CD8-positive, alpha-beta memory T cell (primary cell): ENCODE measurements around the gene NHERF2. TPM values are rescaled to one million over a fixed set of nuclear protein-coding genes. Genes with fewer than 3 reads are reported as not detected.

Source experiments
- CTCF ChIA-PET: fragments of 350-600 bp; sonication (Branson Sonifier 250); formaldehyde crosslinking; loops from one replicate; lab custom pipeline; 2021; ENCODE audit warnings: antibody characterized with exemption; lab: Charles Lee
- POLR2A ChIA-PET: fragments of 350-600 bp; sonication (Branson Sonifier 250); formaldehyde crosslinking; loops from one replicate; lab custom pipeline; 2021; ENCODE audit warnings: antibody characterized with exemption; lab: Charles Lee
- DNase-seq, 5 donors: peaks; one replicate each; pipeline versions ENCODE4 v3.0.0 to v3.0.0-alpha.2; 2020 to 2022; ENCODE audit warnings: mixed read lengths in 1 of 5
- H3K27ac ChIP-seq: one replicate; pipeline ENCODE4 v1.7.0; 2013; ENCODE audit warnings: low read depth, mild to moderate bottlenecking, low read length, moderate library complexity
- H3K27me3 ChIP-seq: 2 replicates; pipeline ENCODE4 v1.7.0; 2013; ENCODE audit warnings: low read length, mild to moderate bottlenecking; ENCODE audit not compliant: insufficient read depth, poor library complexity, severe bottlenecking
- H3K36me3 ChIP-seq: 2 replicates; pipeline ENCODE4 v1.7.0; 2013; ENCODE audit warnings: mild to moderate bottlenecking, low read length, moderate library complexity; ENCODE audit not compliant: insufficient read depth
- H3K4me1 ChIP-seq: 2 replicates; pipeline ENCODE4 v1.7.0; 2013; ENCODE audit warnings: mild to moderate bottlenecking, low read length, moderate library complexity; ENCODE audit not compliant: insufficient read depth
- H3K4me3 ChIP-seq: 2 replicates; pipeline ENCODE4 v1.7.0; 2013; ENCODE audit warnings: mild to moderate bottlenecking, low read length
- H3K9me3 ChIP-seq: 2 replicates; pipeline ENCODE4 v1.7.0; 2013; ENCODE audit warnings: mild to moderate bottlenecking, low read length
- H3K27ac Mint-ChIP-seq, 8 donors: one replicate each; pipeline ENCODE4 v1.8.0; 2020 to 2021; ENCODE audit warnings: mixed read lengths in 8 of 8, mild to moderate bottlenecking in 6 of 8, inconsistent platforms in 3 of 8, moderate library complexity in 3 of 8
- H3K27me3 Mint-ChIP-seq, 2 donors: one replicate each; pipeline ENCODE4 v1.8.0; 2020 to 2021; ENCODE audit warnings: mixed read lengths in 2 of 2, mild to moderate bottlenecking in 1 of 2, moderate library complexity in 1 of 2
- H3K36me3 Mint-ChIP-seq, 3 donors: one replicate each; pipeline ENCODE4 v1.8.0; 2020 to 2021; ENCODE audit warnings: mixed read lengths in 3 of 3, inconsistent platforms in 1 of 3, mild to moderate bottlenecking in 1 of 3
- H3K4me1 Mint-ChIP-seq, 3 donors: one replicate each; pipeline ENCODE4 v1.8.0; 2020 to 2021; ENCODE audit warnings: mixed read lengths in 3 of 3, inconsistent platforms in 1 of 3, mild to moderate bottlenecking in 1 of 3
- H3K4me3 Mint-ChIP-seq, 7 donors: one replicate each; pipeline ENCODE4 v1.8.0; 2020 to 2021; ENCODE audit warnings: mixed read lengths in 7 of 7, mild to moderate bottlenecking in 6 of 7, moderate library complexity in 4 of 7, inconsistent platforms in 2 of 7
- H3K9me3 Mint-ChIP-seq, 5 donors: one replicate each; pipeline ENCODE4 v1.8.0; 2020 to 2022; ENCODE audit warnings: mixed read lengths in 5 of 5, mild to moderate bottlenecking in 3 of 5, moderate library complexity in 2 of 5, inconsistent platforms in 1 of 5
- polyA plus RNA-seq: library from polyadenylated mRNA; unstranded; fragments of 300-500 nt; fragmentation: Illumina TruSeq; gene quantifications from one replicate; pipeline ENCODE4 v1.2.3, GENCODE V29; 2021
- total RNA-seq, 2 experiments: library from RNA; stranded (reverse); gene quantifications; one replicate each; pipeline ENCODE4 v1.2.3, GENCODE V29; 2021

Gene NHERF2
- total and polyA plus RNA-seq, 3 experiments from 2014 or later: 0.51 to 4.1 (median 3.0) TPM

DNA sequence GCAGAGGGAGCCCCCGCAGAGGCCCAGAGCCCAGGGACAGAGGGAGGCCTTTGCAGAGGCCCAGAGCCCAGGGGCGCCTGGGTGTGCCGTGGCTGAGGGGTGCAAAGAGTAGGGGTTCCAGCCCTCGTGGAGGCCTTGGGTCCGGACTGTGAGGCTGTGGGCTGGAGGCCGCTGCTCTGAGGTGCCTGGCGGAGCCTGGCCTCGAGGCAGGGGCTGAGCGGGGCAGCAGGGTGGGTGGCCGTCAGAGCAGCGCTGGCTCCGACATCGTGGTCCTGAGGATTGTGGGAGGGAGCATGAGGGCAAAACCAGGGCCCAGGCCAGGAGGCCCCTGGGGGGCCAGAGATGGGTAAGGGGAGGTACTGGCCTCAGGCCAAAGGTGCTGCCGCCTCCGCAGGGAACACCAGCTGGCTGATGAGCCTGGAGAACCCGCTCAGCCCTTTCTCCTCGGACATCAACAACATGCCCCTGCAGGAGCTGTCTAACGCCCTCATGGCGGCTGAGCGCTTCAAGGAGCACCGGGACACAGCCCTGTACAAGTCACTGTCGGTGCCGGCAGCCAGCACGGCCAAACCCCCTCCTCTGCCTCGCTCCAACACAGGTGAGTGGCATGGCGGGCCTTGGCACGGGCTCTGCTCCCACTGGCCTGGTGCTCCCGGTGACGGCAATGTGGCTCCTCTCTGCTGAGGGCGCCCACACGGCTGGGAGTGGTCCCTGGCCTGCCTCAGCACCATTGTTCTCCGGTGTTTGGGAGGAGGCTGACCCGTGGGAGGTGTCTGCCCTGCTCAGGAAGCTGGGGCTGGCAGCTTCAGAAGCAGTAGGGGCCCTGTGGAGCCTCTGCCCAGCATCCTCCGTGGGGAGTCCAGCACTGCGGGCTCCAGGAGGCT is 54.7 kb downstream of the NHERF2 start:
- Mint-ChIP-seq H3K27me3 (peaks cover 0 to 1% of the 10 kb centered on the region in 2 donors), H3K27ac (peak overlapping the region in 1 of 8 donors; percentile 60), H3K4me1 (peaks cover 0 to 3% (median 0%) of the 10 kb centered on the region in 3 donors), H3K9me3 (no peaks in the 10 kb centered on the region), H3K4me3 (no peak overlapping the region), H3K36me3 (peaks cover 0 to 58% (median 0%) of the 10 kb centered on the region in 3 donors)
- Histone ChIP-seq H3K4me3 (no peak overlapping the region), H3K36me3 (no peaks in the 10 kb centered on the region), H3K9me3 (no peaks in the 10 kb centered on the region), H3K27me3 (no peaks in the 10 kb centered on the region), H3K27ac (no peak overlapping the region), H3K4me1 (no peaks in the 10 kb centered on the region)
- DNase-seq: no peak
- ChIA-PET CTCF (no interaction called here), POLR2A (no interaction called here)

DNA sequence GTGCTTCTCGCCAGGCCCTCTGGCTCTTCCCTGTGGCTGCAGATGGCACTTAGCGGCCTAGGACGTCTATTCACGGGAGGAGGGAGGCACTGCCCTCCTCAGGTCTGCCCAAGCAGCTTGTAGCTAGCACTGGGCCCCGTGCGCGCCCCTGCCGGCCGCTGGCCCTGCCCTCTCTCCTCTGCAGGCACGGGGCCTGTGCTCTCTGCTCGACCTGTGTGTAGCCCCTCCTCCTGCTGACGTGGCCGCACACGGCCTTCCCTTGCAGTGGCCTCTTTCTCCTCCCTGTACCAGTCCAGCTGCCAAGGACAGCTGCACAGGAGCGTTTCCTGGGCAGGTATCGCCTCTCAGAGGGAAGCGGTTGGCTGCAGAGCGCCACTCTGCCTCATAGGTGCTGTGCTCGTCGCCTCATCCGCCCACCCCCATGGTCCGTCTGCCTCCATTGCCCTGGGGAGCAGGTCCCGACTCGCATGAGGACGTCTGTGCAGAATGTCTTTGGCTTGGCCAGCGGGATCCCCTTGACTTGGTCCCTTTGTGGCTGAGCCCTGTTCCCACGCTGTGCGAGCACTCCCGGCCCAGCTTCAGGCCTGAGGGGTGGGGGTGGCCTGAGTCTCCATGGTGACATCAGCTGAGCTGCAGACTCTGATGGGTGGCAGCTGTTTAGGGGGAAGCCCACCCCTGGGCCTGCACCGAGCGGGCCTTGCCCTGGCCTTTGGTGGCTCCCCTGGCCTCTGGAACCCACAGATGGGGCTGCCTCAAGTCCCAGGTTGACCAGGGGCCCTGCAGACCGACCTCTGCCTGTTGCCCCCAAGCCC is 55.7 kb downstream of the NHERF2 start:
- Mint-ChIP-seq H3K4me1 (peaks cover 0 to 3% (median 0%) of the 10 kb centered on the region in 3 donors), H3K27me3 (no peaks in the 10 kb centered on the region), H3K4me3 (no peak overlapping the region), H3K9me3 (no peaks in the 10 kb centered on the region), H3K36me3 (peaks cover 0 to 61% (median 0%) of the 10 kb centered on the region in 3 donors), H3K27ac (peak overlapping the region in 1 of 8 donors; percentile 42)
- H3K4me3 ChIP-seq: no peak overlapping the region
- ChIA-PET CTCF (interaction anchor here (0.8 kb wide), 1 partner anchor 16 kb away, joined by 3 read pairs; no protein-coding TSS in a partner anchor), POLR2A (no interaction called here)
- H3K27ac ChIP-seq: no peak overlapping the region
- H3K4me1 ChIP-seq: no peaks in the 10 kb centered on the region
- H3K27me3 ChIP-seq: no peaks in the 10 kb centered on the region
- no peak for DNase-seq
- H3K36me3 ChIP-seq: no peaks in the 10 kb centered on the region
- no peaks in the 10 kb centered on the region for H3K9me3 ChIP-seq

DNA sequence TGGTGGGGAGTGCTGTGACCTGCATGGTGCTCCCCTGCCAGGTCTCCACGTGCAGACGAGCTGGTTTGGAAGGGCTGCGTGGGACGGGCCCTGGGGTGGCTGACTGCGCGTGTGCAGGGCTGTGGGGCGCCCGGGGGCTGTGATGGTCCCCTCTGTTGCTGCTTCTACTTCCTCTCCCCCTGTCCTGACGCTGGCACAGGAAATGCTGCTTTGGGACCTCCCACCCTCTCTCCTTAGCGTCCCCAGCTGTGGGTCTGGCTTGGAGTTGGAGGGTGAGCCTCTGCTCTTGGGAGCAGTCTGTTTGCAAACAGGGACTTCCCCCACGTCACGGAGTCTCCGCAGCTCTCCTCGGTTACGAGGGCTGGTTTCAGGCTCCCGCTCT is 56.3 kb downstream of the NHERF2 start:
- no peak overlapping the region for H3K27ac ChIP-seq
- Mint-ChIP-seq H3K4me1 (peaks cover 0 to 3% (median 0%) of the 10 kb centered on the region in 3 donors), H3K9me3 (no peaks in the 10 kb centered on the region), H3K27me3 (no peaks in the 10 kb centered on the region), H3K36me3 (peaks cover 0 to 64% (median 0%) of the 10 kb centered on the region in 3 donors), H3K27ac (no peak overlapping the region), H3K4me3 (no peak overlapping the region)
- DNase-seq: no peak
- H3K4me3 ChIP-seq: no peak overlapping the region
- no peaks in the 10 kb centered on the region for H3K9me3 ChIP-seq
- no peaks in the 10 kb centered on the region for H3K4me1 ChIP-seq
- POLR2A ChIA-PET: no interaction called here
- CTCF ChIA-PET: interaction anchor here (0.8 kb wide), 1 partner anchor 17 kb away, joined by 3 read pairs; no protein-coding TSS in a partner anchor
- H3K27me3 ChIP-seq: no peaks in the 10 kb centered on the region
- H3K36me3 ChIP-seq: no peaks in the 10 kb centered on the region

DNA sequence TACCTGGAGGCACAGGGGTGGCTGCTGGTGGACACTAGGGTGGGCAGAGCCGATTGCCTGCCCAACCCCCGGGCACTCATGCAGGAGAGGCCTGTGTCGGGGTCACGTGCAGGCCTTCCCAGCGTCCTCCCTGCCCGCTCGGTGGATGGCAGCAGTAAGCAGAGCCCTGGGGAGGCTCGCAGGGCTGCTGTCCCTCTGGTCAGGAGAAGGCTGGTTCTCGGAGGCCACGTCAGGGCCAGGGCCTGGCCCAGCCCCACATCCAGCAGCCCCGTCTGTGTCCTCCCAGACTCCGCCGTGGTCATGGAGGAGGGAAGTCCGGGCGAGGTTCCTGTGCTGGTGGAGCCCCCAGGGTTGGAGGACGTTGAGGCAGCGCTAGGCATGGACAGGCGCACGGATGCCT is 56.7 kb downstream of the NHERF2 start:
- no peaks in the 10 kb centered on the region for H3K4me1 ChIP-seq
- H3K4me3 ChIP-seq: no peak overlapping the region
- Mint-ChIP-seq H3K4me1 (peaks cover 0 to 3% (median 0%) of the 10 kb centered on the region in 3 donors), H3K4me3 (no peak overlapping the region), H3K27me3 (no peaks in the 10 kb centered on the region), H3K36me3 (peaks cover 0 to 67% (median 0%) of the 10 kb centered on the region in 3 donors), H3K9me3 (no peaks in the 10 kb centered on the region), H3K27ac (no peak overlapping the region)
- no peak overlapping the region for H3K27ac ChIP-seq
- no peaks in the 10 kb centered on the region for H3K9me3 ChIP-seq
- ChIA-PET CTCF (interaction anchor here (0.8 kb wide), 1 partner anchor 17 kb away, joined by 3 read pairs; no protein-coding TSS in a partner anchor), POLR2A (no interaction called here)
- no peak for DNase-seq
- H3K36me3 ChIP-seq: no peaks in the 10 kb centered on the region
- no peaks in the 10 kb centered on the region for H3K27me3 ChIP-seq

DNA sequence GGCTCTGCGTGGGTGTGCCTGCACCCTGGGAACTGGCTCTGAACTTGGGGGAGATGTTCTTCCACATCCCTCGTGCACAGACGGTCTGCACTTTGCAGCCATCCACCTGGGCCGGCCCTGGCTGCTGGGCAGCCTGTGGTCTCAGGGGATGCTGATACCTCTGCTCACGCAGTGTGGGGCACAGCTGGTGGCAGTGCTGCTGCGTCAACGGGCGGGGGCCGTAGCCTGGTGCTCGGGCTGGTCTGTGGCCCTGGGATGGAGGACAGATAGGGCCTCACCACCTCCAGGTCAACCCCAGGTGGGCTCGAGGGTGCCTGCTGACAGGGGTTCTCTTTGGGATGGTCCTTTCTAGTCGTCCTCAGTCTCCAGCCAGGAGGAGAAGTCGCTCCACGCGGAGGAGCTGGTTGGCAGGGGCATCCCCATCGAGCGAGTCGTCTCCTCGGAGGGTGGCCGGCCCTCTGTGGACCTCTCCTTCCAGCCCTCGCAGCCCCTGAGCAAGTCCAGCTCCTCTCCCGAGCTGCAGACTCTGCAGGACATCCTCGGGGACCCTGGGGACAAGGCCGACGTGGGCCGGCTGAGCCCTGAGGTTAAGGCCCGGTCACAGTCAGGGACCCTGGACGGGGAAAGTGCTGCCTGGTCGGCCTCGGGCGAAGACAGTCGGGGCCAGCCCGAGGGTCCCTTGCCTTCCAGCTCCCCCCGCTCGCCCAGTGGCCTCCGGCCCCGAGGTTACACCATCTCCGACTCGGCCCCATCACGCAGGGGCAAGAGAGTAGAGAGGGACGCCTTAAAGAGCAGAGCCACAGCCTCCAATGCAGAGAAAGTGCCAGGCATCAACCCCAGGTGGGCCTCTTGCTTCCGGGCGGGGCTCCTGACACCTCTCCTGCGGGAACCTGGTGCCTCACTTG is 57.4 kb downstream of the NHERF2 start:
- DNase-seq: no peak
- Mint-ChIP-seq H3K9me3 (no peaks in the 10 kb centered on the region), H3K36me3 (peaks cover 0 to 67% (median 1%) of the 10 kb centered on the region in 3 donors), H3K4me3 (no peak overlapping the region), H3K27ac (peak overlapping the region in 1 of 8 donors; percentile 38), H3K27me3 (no peaks in the 10 kb centered on the region), H3K4me1 (peaks cover 0 to 3% (median 0%) of the 10 kb centered on the region in 3 donors)
- Histone ChIP-seq H3K36me3 (no peaks in the 10 kb centered on the region), H3K27me3 (no peaks in the 10 kb centered on the region), H3K4me1 (no peaks in the 10 kb centered on the region), H3K27ac (no peak overlapping the region), H3K4me3 (no peak overlapping the region), H3K9me3 (no peaks in the 10 kb centered on the region)
- ChIA-PET POLR2A (no interaction called here), CTCF (no interaction called here)

DNA sequence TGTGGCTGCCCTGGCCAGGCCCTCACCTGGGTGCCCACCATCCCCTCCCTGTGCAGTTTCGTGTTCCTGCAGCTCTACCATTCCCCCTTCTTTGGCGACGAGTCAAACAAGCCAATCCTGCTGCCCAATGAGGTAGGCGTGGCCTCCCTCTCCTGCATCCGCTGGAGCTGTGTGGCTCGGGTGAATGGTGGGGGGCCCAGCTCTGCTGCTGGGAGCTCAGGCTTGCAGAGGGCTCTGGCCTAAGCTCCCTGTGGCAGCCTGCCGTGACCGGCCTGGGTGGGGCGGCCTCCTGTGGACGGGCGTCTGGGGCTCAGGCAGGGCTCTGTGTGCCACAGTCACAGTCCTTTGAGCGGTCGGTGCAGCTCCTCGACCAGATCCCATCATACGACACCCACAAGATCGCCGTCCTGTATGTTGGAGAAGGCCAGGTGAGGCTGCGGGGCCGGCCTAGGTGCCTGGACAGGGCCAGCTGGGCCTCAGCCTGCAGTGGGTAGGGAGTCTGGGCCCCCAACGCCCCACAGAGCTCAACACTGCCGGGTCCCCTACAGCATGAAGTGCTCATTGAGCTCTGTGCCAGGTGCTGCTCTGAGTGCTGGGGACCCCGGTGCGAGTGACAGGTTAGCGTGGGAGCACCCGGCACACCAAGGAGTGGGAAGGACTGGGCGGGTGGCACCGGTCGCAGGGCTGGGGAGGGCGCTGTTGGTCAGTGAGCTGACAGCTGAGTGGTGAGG is 58.4 kb downstream of the NHERF2 start:
- no peaks in the 10 kb centered on the region for H3K9me3 Mint-ChIP-seq
- H3K27ac Mint-ChIP-seq: no peak overlapping the region
- no peak for DNase-seq
- no peaks in the 10 kb centered on the region for H3K36me3 ChIP-seq
- ChIA-PET POLR2A (no interaction called here), CTCF (no interaction called here)
- H3K4me1 Mint-ChIP-seq: peaks cover 0 to 3% (median 0%) of the 10 kb centered on the region in 3 donors
- no peaks in the 10 kb centered on the region for H3K27me3 ChIP-seq
- H3K27ac ChIP-seq: no peak overlapping the region
- H3K4me1 ChIP-seq: no peaks in the 10 kb centered on the region
- H3K36me3 Mint-ChIP-seq: peaks cover 0 to 68% (median 2%) of the 10 kb centered on the region in 3 donors
- H3K4me3 ChIP-seq: no peak overlapping the region
- no peak overlapping the region for H3K4me3 Mint-ChIP-seq
- no peaks in the 10 kb centered on the region for H3K27me3 Mint-ChIP-seq
- H3K9me3 ChIP-seq: no peaks in the 10 kb centered on the region

DNA sequence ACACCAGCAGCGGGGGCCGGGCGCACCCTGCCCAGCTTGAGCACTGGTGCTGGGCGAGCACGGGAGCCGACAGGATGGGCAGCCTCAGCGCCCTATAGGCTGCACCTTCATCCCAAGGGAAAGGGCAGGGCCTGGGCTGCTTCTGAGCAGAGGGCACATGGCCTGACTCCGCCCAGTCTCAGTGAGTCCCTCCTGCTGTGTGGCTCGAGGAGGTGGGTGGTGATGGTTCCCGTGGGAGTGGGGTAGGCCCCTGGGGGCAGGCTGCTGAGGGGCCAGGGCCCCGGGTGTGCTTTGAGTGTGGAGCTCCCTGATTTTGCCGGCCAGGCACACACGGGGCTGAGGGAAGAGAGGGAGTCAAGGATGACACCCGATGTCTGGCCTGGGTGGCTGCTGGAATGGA is 59.0 kb downstream of the NHERF2 start:
- Mint-ChIP-seq H3K4me1 (peaks cover 0 to 3% (median 0%) of the 10 kb centered on the region in 3 donors), H3K27ac (no peak overlapping the region), H3K4me3 (no peak overlapping the region), H3K27me3 (no peaks in the 10 kb centered on the region), H3K36me3 (peaks cover 0 to 70% (median 2%) of the 10 kb centered on the region in 3 donors), H3K9me3 (no peaks in the 10 kb centered on the region)
- no peak overlapping the region for H3K4me3 ChIP-seq
- ChIA-PET CTCF (interaction anchor here (0.9 kb wide), 1 partner anchor 615 kb away, joined by 3 read pairs; no protein-coding TSS in a partner anchor), POLR2A (no interaction called here)
- no peak for DNase-seq
- no peaks in the 10 kb centered on the region for H3K27me3 ChIP-seq
- no peaks in the 10 kb centered on the region for H3K4me1 ChIP-seq
- no peaks in the 10 kb centered on the region for H3K9me3 ChIP-seq
- no peaks in the 10 kb centered on the region for H3K36me3 ChIP-seq
- no peak overlapping the region for H3K27ac ChIP-seq
